Lower lobe of right lung (tissue), 2 donors: ENCODE measurements around the gene LARP1. TPM values are rescaled to one million over a fixed set of nuclear protein-coding genes. Genes with fewer than 3 reads are reported as not detected.
"Not testable (repeated sequence)": the region's sequence is repeated elsewhere in the genome, so short reads cannot be mapped to it uniquely, and the experiment has no call there.

Experiments used
- ATAC-seq, 2 donors: fragments of 200-7000 bp; cut with Tn5 transposase; one replicate each; pipeline ENCODE4 v1.9.1; 2020 to 2022; ENCODE audit warnings: mild to moderate bottlenecking in 2 of 2, moderate library complexity in 2 of 2
- DNase-seq: peaks from one replicate; pipeline ENCODE4 v3.0.0-alpha.2; 2020
- H3K27ac ChIP-seq: fragments of 200-600 bp; one replicate; pipeline ENCODE4 v1.8.0; 2022
- H3K27me3 ChIP-seq: fragments of 200-600 bp; one replicate; pipeline ENCODE4 v1.8.0; 2022; ENCODE audit warnings: low read depth
- H3K36me3 ChIP-seq: fragments of 200-600 bp; one replicate; pipeline ENCODE4 v1.8.0; 2022; ENCODE audit warnings: mild to moderate bottlenecking
- H3K4me1 ChIP-seq: fragments of 200-600 bp; one replicate; pipeline ENCODE4 v1.8.0; 2022
- H3K4me3 ChIP-seq: fragments of 200-600 bp; one replicate; pipeline ENCODE4 v1.8.0; 2022; ENCODE audit warnings: mild to moderate bottlenecking
- H3K9me3 ChIP-seq: fragments of 200-600 bp; one replicate; pipeline ENCODE4 v1.8.0; 2022
- intact Hi-C: fragments of 100-400 bp; cut with DNase I; formaldehyde crosslinking; loops from one replicate; pipeline ENCODE4 v1.11.0; 2022
- total RNA-seq: library from RNA; stranded (reverse); fragmentation: NEBNext Ultra II Directional; extraction: Animal tissue kit (Norgen Biotek cat#: 25700); gene quantifications from one replicate; pipeline ENCODE4 v1.2.1, GENCODE V29; 2021
- TF ChIP-seq, protein P1 (sequence below): fragments of 200-600 bp; IDR thresholded peaks from one replicate; pipeline ENCODE4 v1.8.0; 2022; ENCODE audit warnings: antibody characterized with exemption, mild to moderate bottlenecking
- donor health status: DM: no; HTN: yes; CAD: no; lungs with severe emphysema.

The LARP1 gene
- total RNA-seq, 1 donor from 2014 or later = 143 TPM

DNA sequence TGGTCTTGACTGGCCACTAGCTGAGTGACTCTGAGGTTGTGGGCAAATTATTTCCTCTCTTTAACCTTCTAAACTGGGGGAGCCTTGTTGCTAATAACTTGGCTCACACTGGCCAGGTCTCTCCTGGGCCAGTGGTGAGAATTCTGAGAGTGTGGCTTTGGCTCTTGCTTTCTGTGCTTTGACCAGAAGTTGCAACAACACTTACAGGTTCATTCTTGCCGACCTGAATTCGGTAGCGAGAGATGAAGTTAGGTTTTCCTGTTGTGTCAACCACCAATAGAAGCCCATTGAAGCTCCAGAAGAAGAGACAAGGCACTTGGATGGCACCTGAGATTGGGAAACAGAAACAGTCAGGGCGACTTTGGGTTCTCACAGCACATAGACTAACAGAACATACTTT, 75.4 kb downstream of the LARP1 start:
- Histone ChIP-seq H3K27ac (no peak overlapping the region), H3K4me3 (no peak overlapping the region), H3K36me3 (peaks cover 54% of the 10 kb centered on the region), H3K9me3 (no peaks in the 10 kb centered on the region), H3K4me1 (peaks cover 33% of the 10 kb centered on the region), H3K27me3 (no peaks in the 10 kb centered on the region)
- ATAC-seq (no peak), DNase-seq (no peak)
- intact Hi-C loops = no loop called here
- TF ChIP-seq, protein P1, sequence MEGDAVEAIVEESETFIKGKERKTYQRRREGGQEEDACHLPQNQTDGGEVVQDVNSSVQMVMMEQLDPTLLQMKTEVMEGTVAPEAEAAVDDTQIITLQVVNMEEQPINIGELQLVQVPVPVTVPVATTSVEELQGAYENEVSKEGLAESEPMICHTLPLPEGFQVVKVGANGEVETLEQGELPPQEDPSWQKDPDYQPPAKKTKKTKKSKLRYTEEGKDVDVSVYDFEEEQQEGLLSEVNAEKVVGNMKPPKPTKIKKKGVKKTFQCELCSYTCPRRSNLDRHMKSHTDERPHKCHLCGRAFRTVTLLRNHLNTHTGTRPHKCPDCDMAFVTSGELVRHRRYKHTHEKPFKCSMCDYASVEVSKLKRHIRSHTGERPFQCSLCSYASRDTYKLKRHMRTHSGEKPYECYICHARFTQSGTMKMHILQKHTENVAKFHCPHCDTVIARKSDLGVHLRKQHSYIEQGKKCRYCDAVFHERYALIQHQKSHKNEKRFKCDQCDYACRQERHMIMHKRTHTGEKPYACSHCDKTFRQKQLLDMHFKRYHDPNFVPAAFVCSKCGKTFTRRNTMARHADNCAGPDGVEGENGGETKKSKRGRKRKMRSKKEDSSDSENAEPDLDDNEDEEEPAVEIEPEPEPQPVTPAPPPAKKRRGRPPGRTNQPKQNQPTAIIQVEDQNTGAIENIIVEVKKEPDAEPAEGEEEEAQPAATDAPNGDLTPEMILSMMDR = no peak

DNA sequence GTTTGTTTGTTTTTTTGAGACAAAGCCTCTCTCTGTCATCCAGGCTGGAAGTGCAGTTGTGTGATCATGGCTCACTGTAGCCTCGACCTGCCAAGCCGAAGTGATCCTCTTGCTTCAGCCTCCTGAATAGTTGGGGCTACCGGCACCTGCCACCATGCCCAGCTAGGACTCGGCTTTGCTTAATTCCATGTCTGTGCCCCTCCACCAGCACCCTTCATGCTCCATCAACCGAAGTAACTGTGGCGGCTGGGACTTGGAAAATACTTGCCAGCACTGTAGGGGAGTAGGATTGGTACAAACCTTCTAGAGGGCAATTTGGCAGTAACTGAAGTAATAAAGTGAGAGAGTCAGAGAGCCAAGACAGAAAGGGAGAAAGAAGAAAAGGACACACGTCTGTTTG, 76.3 kb downstream of the LARP1 start:
- peaks cover 40% of the 10 kb centered on the region for H3K4me1 ChIP-seq
- TF ChIP-seq, protein P1 = no peak
- ATAC-seq = no peak
- DNase-seq = no peak
- H3K27me3 ChIP-seq = no peaks in the 10 kb centered on the region
- intact Hi-C loops = no loop called here
- no peak overlapping the region for H3K4me3 ChIP-seq
- no peak overlapping the region for H3K27ac ChIP-seq
- peaks cover 48% of the 10 kb centered on the region for H3K36me3 ChIP-seq
- no peaks in the 10 kb centered on the region for H3K9me3 ChIP-seq

GRCh38 chr5:154832804-154833203, 77.6 kb downstream of the LARP1 start:
- H3K4me3 ChIP-seq, ATAC-seq, H3K27me3 ChIP-seq, intact Hi-C loops, DNase-seq, H3K9me3 ChIP-seq, H3K27ac ChIP-seq: not testable (repeated sequence)
- Histone ChIP-seq H3K36me3 (peaks cover 59% of the 10 kb centered on the region), H3K4me1 (peaks cover 42% of the 10 kb centered on the region)

DNA sequence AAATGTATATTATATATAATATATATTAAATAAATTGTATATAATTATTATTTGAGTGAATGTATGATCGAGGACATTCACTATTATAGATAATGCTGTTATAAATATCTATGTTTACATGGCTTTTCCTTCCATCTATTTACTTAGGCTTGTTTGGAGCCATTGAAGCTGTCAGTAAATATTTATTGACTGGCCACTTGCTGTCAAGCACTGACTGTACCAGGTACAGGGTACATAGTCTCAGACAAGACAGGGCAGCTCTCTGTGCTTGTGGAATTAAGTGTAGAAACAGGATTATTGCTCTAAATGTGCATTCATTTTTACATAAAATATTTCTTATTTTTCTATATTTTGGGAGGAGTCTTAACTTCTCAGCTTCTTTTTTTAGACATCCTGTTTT, 78.9 kb downstream of the LARP1 start:
- Histone ChIP-seq H3K4me1 (peaks cover 34% of the 10 kb centered on the region), H3K4me3 (peak overlapping the region; percentile 40), H3K9me3 (no peaks in the 10 kb centered on the region), H3K36me3 (peaks cover 59% of the 10 kb centered on the region), H3K27me3 (no peaks in the 10 kb centered on the region), H3K27ac (no peak overlapping the region)
- ATAC-seq (peak in 1 of 2 donors; percentile 55), DNase-seq (no peak)
- intact Hi-C loops = no loop called here
- TF ChIP-seq, protein P1 = no peak

DNA sequence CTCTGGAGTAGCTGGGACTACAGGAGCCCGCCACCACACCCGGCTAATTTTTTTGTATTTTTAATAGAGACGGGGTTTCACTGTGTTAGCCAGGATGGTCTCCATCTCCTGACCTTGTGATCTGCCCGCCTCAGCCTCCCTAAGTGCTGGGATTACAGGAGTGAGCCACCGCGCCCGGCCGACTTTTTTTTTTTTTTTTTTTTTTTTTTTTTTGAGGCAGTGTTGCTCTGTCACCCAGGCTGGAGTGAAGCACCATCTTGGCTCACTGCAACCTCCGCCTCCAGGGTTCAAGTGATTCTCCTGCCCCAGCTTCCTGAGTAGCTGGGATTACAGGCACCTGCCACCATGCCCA, 80.5 kb downstream of the LARP1 start:
- ATAC-seq, DNase-seq, H3K27me3 ChIP-seq, H3K4me3 ChIP-seq, H3K9me3 ChIP-seq, intact Hi-C loops: not testable (repeated sequence)
- Histone ChIP-seq H3K27ac (peak overlapping the region; percentile 36), H3K36me3 (peaks cover 46% of the 10 kb centered on the region), H3K4me1 (peaks cover 20% of the 10 kb centered on the region)

DNA sequence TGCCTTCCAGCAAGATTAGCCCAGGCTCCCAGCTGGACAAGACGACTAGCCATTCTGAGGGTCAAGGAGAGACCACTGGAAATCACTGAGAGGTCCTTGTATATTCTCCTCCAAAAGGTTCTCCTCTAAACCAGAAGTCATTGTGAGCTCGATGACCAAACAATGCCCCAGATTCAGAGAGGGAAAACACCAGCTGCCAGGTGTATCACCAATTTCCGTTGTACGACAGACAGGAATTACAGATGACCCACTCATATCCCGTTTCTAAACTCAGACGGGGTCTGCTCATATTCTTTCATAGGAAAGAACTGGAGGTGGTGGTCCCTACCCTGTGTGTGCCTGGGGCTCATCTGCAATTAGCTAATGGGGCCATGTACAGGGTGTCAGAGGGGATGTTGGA, 81.0 kb downstream of the LARP1 start:
- Histone ChIP-seq H3K4me3 (no peak overlapping the region), H3K27me3 (no peaks in the 10 kb centered on the region), H3K36me3 (peaks cover 45% of the 10 kb centered on the region), H3K9me3 (no peaks in the 10 kb centered on the region), H3K27ac (peak overlapping the region; percentile 36), H3K4me1 (peaks cover 25% of the 10 kb centered on the region)
- TF ChIP-seq, protein P1 = no peak
- no peak for ATAC-seq
- no peak for DNase-seq
- intact Hi-C loops = no loop called here
